ENCODE data around the gene STK25.

- no peak for TF ChIP-seq POLR2A (IDR thresholded peaks at IDR 0.05)
- no peak for TF ChIP-seq CTCF (IDR thresholded peaks at IDR 0.05)
- no peak for TF ChIP-seq POLR2AphosphoS5 (IDR thresholded peaks at IDR 0.05)
- no peak for TF ChIP-seq EP300 (IDR thresholded peaks at IDR 0.05; ENCODE audit: low read depth)
These were observed 30.6 kb upstream of the STK25 start for GRCh38 chr2:241538838-241539615.

Data from transverse colon (tissue), 4 donors.